Right lobe of liver (tissue), 4 donors: ENCODE data around the gene CRKL.

ENCODE experiments used
- CTCF ChIP-seq, 4 donors: fragments of 200-600 bp in 3 of 4; fragments of 450-650 bp in 1 of 4; IDR thresholded peaks; one replicate each; pipeline versions ENCODE4 v1.5.1 to v1.8.0; 2016 to 2022; ENCODE audit warnings: antibody characterized with exemption in 4 of 4, mild to moderate bottlenecking in 2 of 4
- POLR2A ChIP-seq: fragments of 450-650 bp; IDR thresholded peaks from one replicate; pipeline ENCODE4 v1.6.1; 2017; ENCODE audit warnings: antibody characterized with exemption, mild to moderate bottlenecking
- donor health status: DM: no; HTN: no; CAD: no.
- donor health status: DM: no; HTN: no; CAD: no.
- donor health status: DM: no; HTN: yes; CAD: no.

GRCh38 chr22:20920881-20921203, 3.6 kb downstream of the CRKL start:
- TF ChIP-seq CTCF (IDR thresholded peaks at IDR 0.05): no peak
- no peak for TF ChIP-seq POLR2A
